HG02870 (cell line): Measurements from ENCODE around the gene APOE.
"Not testable (repeated sequence)": the region's sequence is repeated elsewhere in the genome, so short reads cannot be mapped to it uniquely, and the experiment has no call there.

Experiments
- ATAC-seq: cut with Tn5 transposase; IDR thresholded peaks from one replicate; pipeline ENCODE4 v1.9.1; 2021; ENCODE audit warnings: mild to moderate bottlenecking, moderate library complexity; ENCODE audit not compliant: unreplicated experiment

APOE gene

GRCh38 chr19:44905437-44906160, at the start of gene APOE:
Gene APOE, plus strand, starts transcription at chr19:44905796. Its CDS starts 829 bp downstream, at chr19:44906625.
- no peak for ATAC-seq

GRCh38 chr19:44856421-44857083, 49.0 kb upstream of the APOE start:
- ATAC-seq: no peak

- ATAC-seq: no peak
Observed at GRCh38 chr19:44857837-44858236, 47.8 kb upstream of the APOE start.

GRCh38 chr19:44861576-44861975, 44.0 kb upstream of the APOE start:
- not testable (repeated sequence) for ATAC-seq

- no peak for ATAC-seq
Observed at GRCh38 chr19:44863990-44864389, 41.6 kb upstream of the APOE start.

- ATAC-seq: no peak
Observed at GRCh38 chr19:44865196-44865767, 40.3 kb upstream of the APOE start.

GRCh38 chr19:44866664-44867063, 38.9 kb upstream of the APOE start:
- ATAC-seq: no peak

- ATAC-seq: no peak
Observed at GRCh38 chr19:44867578-44867977, 38.0 kb upstream of the APOE start.

- ATAC-seq: no peak
Observed at GRCh38 chr19:44869733-44870470, 35.7 kb upstream of the APOE start.

- no peak for ATAC-seq
Observed at GRCh38 chr19:44871809-44872208, 33.8 kb upstream of the APOE start.

- ATAC-seq: no peak
Observed at GRCh38 chr19:44872661-44873060, 32.9 kb upstream of the APOE start.

GRCh38 chr19:44874317-44874716, 31.3 kb upstream of the APOE start:
- no peak for ATAC-seq

GRCh38 chr19:44875666-44876451, 29.7 kb upstream of the APOE start:
- ATAC-seq: no peak

GRCh38 chr19:44876930-44877535, 28.6 kb upstream of the APOE start:
- no peak for ATAC-seq

GRCh38 chr19:44878120-44878865, 27.3 kb upstream of the APOE start:
- ATAC-seq: no peak

- no peak for ATAC-seq
Observed at GRCh38 chr19:44879309-44880065, 26.1 kb upstream of the APOE start.

GRCh38 chr19:44882063-44882462, 23.5 kb upstream of the APOE start:
- no peak for ATAC-seq

- ATAC-seq: not testable (repeated sequence)
Observed at GRCh38 chr19:44882619-44883397, 22.8 kb upstream of the APOE start.
